Measurements from ENCODE around the gene CST5. TPM values are rescaled to one million over a fixed set of nuclear protein-coding genes. Genes with fewer than 3 reads are reported as not detected.

CST5 gene
- total and polyA plus RNA-seq, 10 of the 15 experiments (the other 5 are each of a cell fraction or from before 2014, with no cell fraction given): not detected

GRCh38 chr20:23879328-23879798 lies at the start of gene CST5 (continued):
- TF ChIP-seq BACH1 (IDR thresholded peaks at IDR 0.05; ENCODE audit: borderline replicate concordance) (no peak), NR2F1 (conservative IDR thresholded peaks at IDR 0.05) (no peak), IRF3 (IDR thresholded peaks at IDR 0.05) (no peak), ETV6 (conservative IDR thresholded peaks at IDR 0.05 in 1 of 2, IDR thresholded peaks at IDR 0.05 in 1 of 2; ENCODE audit: borderline replicate concordance in 1 of 2, low read depth in 1 of 2) (no peak)
- TF ChIP-seq, protein P1, sequence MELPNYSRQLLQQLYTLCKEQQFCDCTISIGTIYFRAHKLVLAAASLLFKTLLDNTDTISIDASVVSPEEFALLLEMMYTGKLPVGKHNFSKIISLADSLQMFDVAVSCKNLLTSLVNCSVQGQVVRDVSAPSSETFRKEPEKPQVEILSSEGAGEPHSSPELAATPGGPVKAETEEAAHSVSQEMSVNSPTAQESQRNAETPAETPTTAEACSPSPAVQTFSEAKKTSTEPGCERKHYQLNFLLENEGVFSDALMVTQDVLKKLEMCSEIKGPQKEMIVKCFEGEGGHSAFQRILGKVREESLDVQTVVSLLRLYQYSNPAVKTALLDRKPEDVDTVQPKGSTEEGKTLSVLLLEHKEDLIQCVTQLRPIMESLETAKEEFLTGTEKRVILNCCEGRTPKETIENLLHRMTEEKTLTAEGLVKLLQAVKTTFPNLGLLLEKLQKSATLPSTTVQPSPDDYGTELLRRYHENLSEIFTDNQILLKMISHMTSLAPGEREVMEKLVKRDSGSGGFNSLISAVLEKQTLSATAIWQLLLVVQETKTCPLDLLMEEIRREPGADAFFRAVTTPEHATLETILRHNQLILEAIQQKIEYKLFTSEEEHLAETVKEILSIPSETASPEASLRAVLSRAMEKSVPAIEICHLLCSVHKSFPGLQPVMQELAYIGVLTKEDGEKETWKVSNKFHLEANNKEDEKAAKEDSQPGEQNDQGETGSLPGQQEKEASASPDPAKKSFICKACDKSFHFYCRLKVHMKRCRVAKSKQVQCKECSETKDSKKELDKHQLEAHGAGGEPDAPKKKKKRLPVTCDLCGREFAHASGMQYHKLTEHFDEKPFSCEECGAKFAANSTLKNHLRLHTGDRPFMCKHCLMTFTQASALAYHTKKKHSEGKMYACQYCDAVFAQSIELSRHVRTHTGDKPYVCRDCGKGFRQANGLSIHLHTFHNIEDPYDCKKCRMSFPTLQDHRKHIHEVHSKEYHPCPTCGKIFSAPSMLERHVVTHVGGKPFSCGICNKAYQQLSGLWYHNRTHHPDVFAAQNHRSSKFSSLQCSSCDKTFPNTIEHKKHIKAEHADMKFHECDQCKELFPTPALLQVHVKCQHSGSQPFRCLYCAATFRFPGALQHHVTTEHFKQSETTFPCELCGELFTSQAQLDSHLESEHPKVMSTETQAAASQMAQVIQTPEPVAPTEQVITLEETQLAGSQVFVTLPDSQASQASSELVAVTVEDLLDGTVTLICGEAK (IDR thresholded peaks at IDR 0.05; ENCODE audit: borderline replicate concordance): no peak

DNA sequence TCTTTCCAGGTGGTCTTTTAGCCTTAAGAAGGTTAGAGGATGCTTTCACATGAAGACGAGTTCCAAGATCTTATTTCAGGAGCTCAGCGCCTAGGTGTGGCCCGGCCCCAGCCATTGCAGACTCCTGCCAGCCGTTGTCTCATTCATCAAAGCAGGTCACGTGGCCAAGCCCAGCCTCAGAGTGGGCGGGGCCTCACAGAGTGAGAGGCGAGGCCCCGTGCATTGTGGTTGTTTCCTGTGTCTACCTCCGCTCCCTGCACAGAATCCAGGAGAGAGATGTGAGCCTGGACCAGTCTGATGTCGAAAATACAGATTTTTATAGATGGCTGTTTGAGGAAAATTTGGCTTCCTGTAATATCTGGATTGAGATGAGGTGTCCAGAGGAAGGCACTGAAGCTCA lies 49.2 kb upstream of the CST5 start:
- SMC1A ChIA-PET (ENCODE audit: uncharacterized antibody, unreplicated experiment): no interaction called here
- in situ Hi-C loops (cut with MboI): loop anchor here (25.0 kb wide), 1 partner anchor 984 kb away; no protein-coding TSS in a partner anchor
- Histone ChIP-seq H4K20me1 (ENCODE audit: control insufficient read depth, insufficient read depth) (no peaks in the 10 kb centered on the region), H3K27me3 (replicated peaks in 1 of 2; ENCODE audit: control insufficient read depth in 2 of 2, insufficient read depth in 2 of 2, low read length in 1 of 2) (no peaks in the 10 kb centered on the region), H3K9me3 (replicated peaks; ENCODE audit: control insufficient read depth, insufficient read depth, low read length) (no peaks in the 10 kb centered on the region), H3K27ac (ENCODE audit: control insufficient read depth, insufficient read depth) (no peak overlapping the region), H3K4me3 (no peak overlapping the region), H3K36me3 (ENCODE audit: control insufficient read depth in 2 of 2, insufficient read depth in 2 of 2, low read length in 1 of 2) (no peaks in the 10 kb centered on the region), H3K4me1 (ENCODE audit: control insufficient read depth, insufficient read depth, low read length) (no peaks in the 10 kb centered on the region), H3K4me2 (ENCODE audit: control insufficient read depth, insufficient read depth) (no peak overlapping the region), H2AFZ (ENCODE audit: control insufficient read depth, low read depth, low read length) (no peak overlapping the region), H3K9ac (ENCODE audit: control insufficient read depth, insufficient read depth, low read length) (no peak overlapping the region), H3K79me2 (ENCODE audit: control insufficient read depth, insufficient read depth, low read length) (no peaks in the 10 kb centered on the region)
- WGBS (ENCODE audit: insufficient coverage, insufficient replicate concordance, low lambda C conversion rate, missing lambda C conversion rate): 37% methylated on average over 10 of the region's 10 CpGs
- no peak for ATAC-seq
- POLR2A ChIA-PET: no interaction called here
- FAIRE-seq: no peak
- CTCF ChIA-PET: no interaction called here
- TF ChIP-seq NFIC (IDR thresholded peaks at IDR 0.05; ENCODE audit: low read depth, low read length) (no peak), USF1 (IDR thresholded peaks at IDR 0.05; ENCODE audit: borderline replicate concordance, extremely low read length, insufficient read depth, low read depth, low read length) (peak; percentile 51), CHD4 (IDR thresholded peaks at IDR 0.05) (no peak), EP300 (IDR thresholded peaks at IDR 0.05; ENCODE audit: borderline replicate concordance in 1 of 2, control insufficient read depth in 1 of 2, low read depth in 2 of 2, low read length in 2 of 2) (no peak), ZNF687 (IDR thresholded peaks at IDR 0.05) (no peak)
- RAD21 ChIA-PET (ENCODE audit: unreplicated experiment): no interaction called here
- DNase-seq (ENCODE audit: low read depth, low spot score): no peak
- intact Hi-C loops (cut with micrococcal nuclease; ENCODE audit: unreplicated experiment): no loop called here
- no TSS peak for BruUV-seq (replicated peaks)
